T-cell (primary cell): Measurements from ENCODE around the gene CAD. TPM values are rescaled to one million over a fixed set of nuclear protein-coding genes. Genes with fewer than 3 reads are reported as not detected.

Experiments used
- ATAC-seq, 4 experiments: fragments of 200-7000 bp in 3 of 4; fragments of 150-1000 bp in 1 of 4; cut with Tn5 transposase; replicated peaks in 1 of 4; 1 replicate in 3 of 4; 2 replicates in 1 of 4; pipeline ENCODE4 v1.10.0; 2021; ENCODE audit warnings: moderate library complexity in 3 of 4, mild to moderate bottlenecking in 2 of 4, moderate number of reproducible peaks in 1 of 4
- CTCF ChIA-PET, 2 donors: fragments of 300-600 bp; sonication (Branson Sonifier 250); formaldehyde crosslinking; loops; one replicate each; lab custom pipeline; 2022; ENCODE audit warnings: antibody characterized with exemption in 2 of 2; lab: Charles Lee
- POLR2A ChIA-PET, 2 donors: fragments of 300-600 bp; sonication (Branson Sonifier 250); formaldehyde crosslinking; loops; one replicate each; lab custom pipeline; 2022; ENCODE audit warnings: antibody characterized with exemption in 2 of 2; lab: Charles Lee
- DNase-seq, 35 experiments: peaks; one replicate each; pipeline versions ENCODE4 v3.0.0 to v3.0.0-alpha.2; 2013 to 2023
- H3K27ac ChIP-seq: one replicate; pipeline ENCODE4 v1.5.1; 2013; ENCODE audit warnings: low read length
- H3K27me3 ChIP-seq, 2 experiments: replicated peaks in 1 of 2; 1 replicate in 1 of 2; 2 replicates in 1 of 2; pipeline versions ENCODE4 v1.6.1 to v1.7.0; 2013; ENCODE audit warnings: low read length in 1 of 2, mixed read lengths in 1 of 2; ENCODE audit not compliant: control insufficient read depth in 2 of 2, insufficient read depth in 2 of 2; ENCODE audit errors: extremely low read depth in 1 of 2
- H3K36me3 ChIP-seq, 2 donors: 1 replicate in 1 of 2; 2 replicates in 1 of 2; pipeline versions ENCODE4 v1.6.1 to v1.7.0; 2013; ENCODE audit warnings: low read length in 1 of 2; ENCODE audit not compliant: control insufficient read depth in 2 of 2, insufficient read depth in 1 of 2; ENCODE audit errors: extremely low read depth in 1 of 2
- H3K4me1 ChIP-seq, 2 experiments: 1 replicate in 1 of 2; 2 replicates in 1 of 2; pipeline versions ENCODE4 v1.6.1 to v1.7.0; 2013; ENCODE audit warnings: low read length in 2 of 2, mixed read lengths in 1 of 2; ENCODE audit not compliant: insufficient read depth in 2 of 2, control insufficient read depth in 1 of 2; ENCODE audit errors: extremely low read depth in 1 of 2
- H3K4me3 ChIP-seq, 2 donors: 1 replicate in 1 of 2; 2 replicates in 1 of 2; pipeline versions ENCODE4 v1.5.1 to v1.7.0; 2013; ENCODE audit warnings: mild to moderate bottlenecking in 2 of 2, low read length in 1 of 2, moderate library complexity in 1 of 2; ENCODE audit not compliant: control insufficient read depth in 1 of 2; ENCODE audit errors: extremely low read depth in 1 of 2
- H3K9me3 ChIP-seq: 2 replicates; pipeline ENCODE4 v1.7.0; 2013
- H3K27ac Mint-ChIP-seq, 2 donors: one replicate each; pipeline ENCODE4 v1.8.0; 2020 to 2021; ENCODE audit warnings: mild to moderate bottlenecking in 2 of 2, mixed read lengths in 2 of 2
- H3K27me3 Mint-ChIP-seq, 2 donors: one replicate each; pipeline ENCODE4 v1.8.0; 2021 to 2022; ENCODE audit warnings: mixed read lengths in 2 of 2
- H3K36me3 Mint-ChIP-seq: one replicate; pipeline ENCODE4 v1.8.0; 2021; ENCODE audit warnings: mixed read lengths
- H3K4me1 Mint-ChIP-seq, 3 donors: one replicate each; pipeline ENCODE4 v1.8.0; 2020 to 2022; ENCODE audit warnings: mixed read lengths in 3 of 3, mild to moderate bottlenecking in 1 of 3
- H3K4me3 Mint-ChIP-seq, 3 donors: one replicate each; pipeline ENCODE4 v1.8.0; 2020 to 2022; ENCODE audit warnings: mild to moderate bottlenecking in 3 of 3, mixed read lengths in 3 of 3, moderate library complexity in 3 of 3
- H3K9me3 Mint-ChIP-seq, 3 donors: one replicate each; pipeline ENCODE4 v1.8.0; 2020 to 2022; ENCODE audit warnings: mixed read lengths in 3 of 3
- WGBS: methylation state at CpG from one replicate; pipeline ENCODE4 v1.1.5; 2013; ENCODE audit warnings: missing lambda C conversion rate; ENCODE audit not compliant: insufficient coverage; 5-methylcytosine and 5-hydroxymethylcytosine counted together
- total RNA-seq, 35 experiments: library from RNA in 6 of 35; stranded (reverse) in 6 of 35; fragments of 120-200 nt in 1 of 35; gene quantifications; one replicate each; pipeline versions ENCODE4 v1.2.1 to v1.2.4 and lab custom pipeline; 2013 to 2026

Gene CAD
- total RNA-seq, 5 donors from 2014 or later (not counting 1 experiment from before 2014, with no cell fraction given): 38.5 to 78.2 (median 65.4) TPM

- peaks cover 25 to 37% of the 10 kb centered on the region in 2 donors for H3K27me3 Mint-ChIP-seq
- Histone ChIP-seq H3K9me3 (no peaks in the 10 kb centered on the region), H3K27ac (no peak within 1 kb of the TSS), H3K36me3 (no peaks in the 10 kb centered on the region), H3K4me3 (no peak within 1 kb of the TSS), H3K27me3 (peaks cover 2 to 30% of the 10 kb centered on the region in 2 experiments), H3K4me1 (peaks cover 0 to 2% of the 10 kb centered on the region in 2 experiments)
- ATAC-seq (no peak), DNase-seq (no peak)
- no peak within 1 kb of the TSS for H3K4me3 Mint-ChIP-seq
- H3K9me3 Mint-ChIP-seq: no peaks in the 10 kb centered on the region
- H3K4me1 Mint-ChIP-seq: peaks cover 2 to 6% (median 2%) of the 10 kb centered on the region in 3 donors
- CTCF ChIA-PET: interaction anchor here (0.6 to 1.0 kb wide), 2 partner anchors 11 to 320 kb away, joined by 3 read pairs; no protein-coding TSS in a partner anchor
- 81% methylated on average over 4 of the region's 5 CpGs for WGBS
- no peak within 1 kb of the TSS for H3K27ac Mint-ChIP-seq
- POLR2A ChIA-PET: no interaction called here
- H3K36me3 Mint-ChIP-seq: no peaks in the 10 kb centered on the region
Measured at GRCh38 chr2:27281855-27282559, 64.8 kb downstream of the CAD start, which contains the start of gene TRIM54. TSS of gene TRIM54 (plus strand) at chr2:27282429. CDS start at chr2:27282732, 303 bp downstream.

DNA sequence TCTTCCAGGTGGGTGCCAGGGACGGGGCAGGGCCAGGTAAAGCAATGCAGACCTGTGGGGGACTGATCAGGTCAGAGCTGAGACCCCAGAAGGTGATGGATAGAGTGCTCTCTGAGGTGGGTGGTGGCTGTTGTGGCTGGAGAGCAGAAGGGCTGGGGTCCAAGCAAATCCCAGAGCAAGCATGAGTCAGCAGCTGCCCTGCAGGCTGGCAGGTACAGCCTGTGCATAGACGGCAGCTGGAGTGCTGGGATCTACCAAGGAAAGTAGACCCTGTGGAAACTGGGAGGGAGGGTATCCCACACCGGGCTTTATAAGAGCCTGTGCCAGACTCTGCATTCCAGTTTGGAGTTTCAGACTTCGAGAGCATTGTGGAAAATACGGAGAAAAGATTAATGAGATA lies 65.7 kb downstream of the CAD start:
- no peak overlapping the region for H3K4me3 Mint-ChIP-seq
- H3K27ac Mint-ChIP-seq: no peak overlapping the region
- H3K27ac ChIP-seq: no peak overlapping the region
- CTCF ChIA-PET: interaction anchor here (1.0 to 1.1 kb wide), 2 partner anchors 321 kb away, joined by 3 read pairs; no protein-coding TSS in a partner anchor
- H3K27me3 ChIP-seq: peaks cover 2 to 28% of the 10 kb centered on the region in 2 experiments
- POLR2A ChIA-PET: no interaction called here
- ATAC-seq (no peak), DNase-seq (no peak)
- peaks cover 21 to 33% of the 10 kb centered on the region in 2 donors for H3K27me3 Mint-ChIP-seq
- no peaks in the 10 kb centered on the region for H3K36me3 Mint-ChIP-seq
- H3K9me3 ChIP-seq: no peaks in the 10 kb centered on the region
- H3K4me1 ChIP-seq: peaks cover 0 to 2% of the 10 kb centered on the region in 2 experiments
- WGBS: 71% methylated on average over 4 of the region's 5 CpGs
- no peak overlapping the region for H3K4me3 ChIP-seq
- no peaks in the 10 kb centered on the region for H3K36me3 ChIP-seq
- H3K9me3 Mint-ChIP-seq: no peaks in the 10 kb centered on the region
- peaks cover 2 to 6% (median 2%) of the 10 kb centered on the region in 3 donors for H3K4me1 Mint-ChIP-seq

- no peak overlapping the region for H3K4me3 Mint-ChIP-seq
- no peaks in the 10 kb centered on the region for H3K9me3 Mint-ChIP-seq
- Histone ChIP-seq H3K4me1 (no peaks in the 10 kb centered on the region), H3K36me3 (no peaks in the 10 kb centered on the region), H3K27ac (no peak overlapping the region), H3K9me3 (no peaks in the 10 kb centered on the region), H3K4me3 (no peak overlapping the region), H3K27me3 (peaks cover 2 to 25% of the 10 kb centered on the region in 2 experiments)
- H3K27ac Mint-ChIP-seq: no peak overlapping the region
- H3K27me3 Mint-ChIP-seq: peaks cover 14 to 29% of the 10 kb centered on the region in 2 donors
- DNase-seq (no peak), ATAC-seq (no peak)
- peaks cover under 1 to 2% (median 1%) of the 10 kb centered on the region in 3 donors for H3K4me1 Mint-ChIP-seq
- no peaks in the 10 kb centered on the region for H3K36me3 Mint-ChIP-seq
- POLR2A ChIA-PET: no interaction called here
- no CpG with 5 or more reads among the region's 1 CpG for WGBS
- CTCF ChIA-PET: interaction anchor here (0.6 kb wide), 3 partner anchors 13 to 120 kb away, joined by 3 to 7 read pairs (median 4); no protein-coding TSS in a partner anchor
Measured at GRCh38 chr2:27284996-27285395, 67.8 kb downstream of the CAD start.

DNA sequence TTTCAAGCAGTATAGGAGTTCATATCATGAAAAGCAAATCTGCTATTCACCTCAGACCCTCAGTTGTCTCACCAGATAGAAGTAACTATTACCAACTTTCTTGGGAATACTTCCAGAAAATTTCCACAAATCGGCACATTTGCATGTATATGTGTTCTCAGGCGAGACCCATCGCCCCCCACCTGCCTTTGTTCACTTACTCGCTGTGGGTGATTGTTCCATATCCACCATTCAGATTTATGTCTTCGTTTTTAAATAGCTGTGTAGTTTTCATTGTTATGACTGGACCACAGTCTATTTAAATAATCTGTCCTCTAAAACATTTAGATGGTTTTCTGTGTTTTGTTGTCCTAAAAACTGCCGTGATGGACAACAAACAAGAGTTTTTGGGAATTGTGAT lies 68.3 kb downstream of the CAD start:
- no peak overlapping the region for H3K27ac ChIP-seq
- no peak overlapping the region for H3K4me3 ChIP-seq
- no peak overlapping the region for H3K4me3 Mint-ChIP-seq
- peaks cover under 1 to 25% of the 10 kb centered on the region in 2 experiments for H3K27me3 ChIP-seq
- H3K9me3 Mint-ChIP-seq: no peaks in the 10 kb centered on the region
- ATAC-seq: no peak
- POLR2A ChIA-PET: no interaction called here
- no peak overlapping the region for H3K27ac Mint-ChIP-seq
- no peaks in the 10 kb centered on the region for H3K9me3 ChIP-seq
- CTCF ChIA-PET: interaction anchor here in 1 of 2 donors (0.6 kb wide), 1 partner anchor 65 kb away, joined by 3 read pairs; no protein-coding TSS in a partner anchor
- H3K4me1 ChIP-seq: no peaks in the 10 kb centered on the region
- H3K36me3 ChIP-seq: no peaks in the 10 kb centered on the region
- H3K36me3 Mint-ChIP-seq: no peaks in the 10 kb centered on the region
- H3K4me1 Mint-ChIP-seq: no peaks in the 10 kb centered on the region
- WGBS: 67% methylated on average over 1 of the region's 6 CpGs
- peaks cover 14 to 29% of the 10 kb centered on the region in 2 donors for H3K27me3 Mint-ChIP-seq
- no peak for DNase-seq

DNA sequence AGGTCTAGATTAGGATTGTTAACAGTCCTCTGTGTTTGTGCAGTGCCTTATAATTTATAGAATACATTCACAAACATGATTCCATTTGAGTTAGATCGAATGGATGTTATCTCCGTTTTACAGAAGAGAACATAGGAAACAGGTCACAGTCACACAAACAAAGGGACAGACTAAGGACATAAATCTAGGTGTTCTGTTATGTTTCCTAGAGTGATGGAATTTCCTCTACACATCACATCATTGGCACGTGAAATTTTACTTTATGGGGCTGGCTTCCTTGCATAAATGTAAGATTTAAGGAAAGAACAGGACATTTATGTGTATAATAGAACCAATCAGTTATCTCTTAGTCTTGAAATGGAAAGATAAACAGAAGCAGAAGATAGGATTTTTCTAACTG lies 71.4 kb downstream of the CAD start:
- Histone ChIP-seq H3K36me3 (no peaks in the 10 kb centered on the region), H3K4me1 (no peaks in the 10 kb centered on the region), H3K9me3 (no peaks in the 10 kb centered on the region), H3K27ac (no peak overlapping the region), H3K4me3 (no peak overlapping the region), H3K27me3 (peaks cover 0 to 12% of the 10 kb centered on the region in 2 experiments)
- DNase-seq (no peak), ATAC-seq (no peak)
- Mint-ChIP-seq H3K27ac (no peak overlapping the region), H3K4me3 (no peak overlapping the region), H3K27me3 (peaks cover 6 to 18% of the 10 kb centered on the region in 2 donors), H3K9me3 (no peaks in the 10 kb centered on the region), H3K4me1 (no peaks in the 10 kb centered on the region), H3K36me3 (no peaks in the 10 kb centered on the region)
- CTCF ChIA-PET: interaction anchor here in 1 of 2 donors (1.4 kb wide), 1 partner anchor 9 kb away, joined by 4 read pairs; no protein-coding TSS in a partner anchor
- POLR2A ChIA-PET: no interaction called here
- no CpG with 5 or more reads among the region's 3 CpGs for WGBS

GRCh38 chr2:27290549-27290948 lies 73.4 kb downstream of the CAD start:
- ATAC-seq (no peak), DNase-seq (no peak)
- H3K36me3 ChIP-seq: no peaks in the 10 kb centered on the region
- no peak overlapping the region for H3K4me3 Mint-ChIP-seq
- 80% methylated on average over 1 of the region's 5 CpGs for WGBS
- no peak overlapping the region for H3K4me3 ChIP-seq
- H3K4me1 ChIP-seq: no peaks in the 10 kb centered on the region
- H3K27me3 Mint-ChIP-seq: peaks cover 6 to 18% of the 10 kb centered on the region in 2 donors
- no peaks in the 10 kb centered on the region for H3K4me1 Mint-ChIP-seq
- POLR2A ChIA-PET: no interaction called here
- no peaks in the 10 kb centered on the region for H3K9me3 Mint-ChIP-seq
- H3K27ac ChIP-seq: no peak overlapping the region
- no peak overlapping the region for H3K27ac Mint-ChIP-seq
- no peaks in the 10 kb centered on the region for H3K36me3 Mint-ChIP-seq
- CTCF ChIA-PET: no interaction called here
- H3K9me3 ChIP-seq: no peaks in the 10 kb centered on the region
- H3K27me3 ChIP-seq: peaks cover 0 to 13% of the 10 kb centered on the region in 2 experiments
